ENCODE data around the gene GPHN.

GRCh38 chr14:67112344-67112743 is 604.4 kb downstream of the GPHN start:
- TF ChIP-seq CTCF (IDR thresholded peaks at IDR 0.05): no peak
- no peak for TF ChIP-seq EP300 (IDR thresholded peaks at IDR 0.05)
